Keratinocyte (primary cell): ENCODE results near the gene ZBTB38. TPM values are rescaled to one million over a fixed set of nuclear protein-coding genes. Genes with fewer than 3 reads are reported as not detected.
A peak's percentile ranks its signal among the peaks of the same experiment; 100 is the strongest.

Experiments used
- DNase-seq: peaks from one replicate; pipeline ENCODE4 v3.0.0-alpha.2; 2011; ENCODE audit warnings: low read depth, missing footprints, low spot score
- FAIRE-seq: peaks from 2 replicates; lab custom pipeline; 2011; peaks lifted over from hg19 to GRCh38; lab: Jason Lieb, UNC
- H2AFZ ChIP-seq: 2 replicates; pipeline ENCODE4 v1.6.0; 2012; ENCODE audit warnings: low read length, control low read depth, inconsistent platforms; ENCODE audit not compliant: control insufficient read depth
- H3K27ac ChIP-seq: 2 replicates; pipeline ENCODE4 v1.5.1; 2011; ENCODE audit warnings: low read length; ENCODE audit not compliant: control insufficient read depth, insufficient read depth
- H3K27me3 ChIP-seq: 3 replicates; pipeline ENCODE4 v1.6.0; 2011; ENCODE audit warnings: low read length; ENCODE audit not compliant: control insufficient read depth, insufficient read depth; ENCODE audit errors: extremely low read depth
- H3K36me3 ChIP-seq, 2 experiments: 2 replicates in 1 of 2; 3 replicates in 1 of 2; pipeline ENCODE4 v1.5.1; 2011; ENCODE audit warnings: low read length in 2 of 2, mild to moderate bottlenecking in 1 of 2; ENCODE audit not compliant: control insufficient read depth in 2 of 2, insufficient read depth in 2 of 2; ENCODE audit errors: extremely low read depth in 1 of 2
- H3K4me1 ChIP-seq: 3 replicates; pipeline ENCODE4 v1.5.1; 2011; ENCODE audit warnings: low read length; ENCODE audit not compliant: control insufficient read depth, insufficient read depth; ENCODE audit errors: extremely low read depth
- H3K4me2 ChIP-seq: 3 replicates; pipeline ENCODE4 v1.6.0; 2011; ENCODE audit warnings: low read depth, low read length; ENCODE audit not compliant: control insufficient read depth, insufficient read depth; ENCODE audit errors: extremely low read depth
- H3K4me3 ChIP-seq, 3 experiments: fragments of 200-600 bp in 1 of 3; sonication (generic) in 1 of 3; 2 replicates in 2 of 3; 3 replicates in 1 of 3; pipeline ENCODE4 v1.5.1; 2011 to 2016; ENCODE audit warnings: low read length in 3 of 3, mild to moderate bottlenecking in 3 of 3, control low read depth in 2 of 3, inconsistent platforms in 1 of 3, low read depth in 1 of 3, mixed read lengths in 1 of 3, mixed run types in 1 of 3, moderate library complexity in 1 of 3; ENCODE audit not compliant: control insufficient read depth in 2 of 3, insufficient read depth in 2 of 3; ENCODE audit errors: extremely low read depth in 1 of 3
- H3K79me2 ChIP-seq: 2 replicates; pipeline ENCODE4 v1.6.0; 2012; ENCODE audit warnings: low read length; ENCODE audit not compliant: control insufficient read depth, insufficient read depth
- H3K9ac ChIP-seq: 3 replicates; pipeline ENCODE4 v1.6.0; 2011; ENCODE audit warnings: low read length; ENCODE audit not compliant: control insufficient read depth, insufficient read depth; ENCODE audit errors: extremely low read depth
- H3K9me1 ChIP-seq: 3 replicates; pipeline ENCODE4 v1.6.0; 2011; ENCODE audit warnings: low read length; ENCODE audit not compliant: control insufficient read depth, insufficient read depth; ENCODE audit errors: extremely low read depth
- H3K9me3 ChIP-seq: 2 replicates; pipeline ENCODE4 v1.5.1; 2012; ENCODE audit warnings: low read depth, low read length; ENCODE audit not compliant: control insufficient read depth
- H4K20me1 ChIP-seq: 3 replicates; pipeline ENCODE4 v1.6.0; 2011; ENCODE audit warnings: low read length; ENCODE audit not compliant: control insufficient read depth, insufficient read depth; ENCODE audit errors: extremely low read depth
- CTCF ChIP-seq, 3 experiments: IDR thresholded peaks in 1 of 3; conservative IDR thresholded peaks in 1 of 3; optimal IDR thresholded peaks in 1 of 3; 2 replicates in 2 of 3; 3 replicates in 1 of 3; pipeline versions ENCODE3 to v1.5.1; 2011; ENCODE audit warnings: low read length in 3 of 3, mild to moderate bottlenecking in 3 of 3, moderate library complexity in 2 of 3, control low read depth in 1 of 3, inconsistent platforms in 1 of 3; ENCODE audit not compliant: insufficient read depth in 2 of 3; ENCODE audit errors: extremely low read depth in 1 of 3
- EZH2 ChIP-seq: IDR thresholded peaks from one replicate; pipeline ENCODE4 v1.6.1; 2012; ENCODE audit warnings: inconsistent platforms, mild to moderate bottlenecking, low read length, moderate library complexity
- dilution Hi-C: fragments of 300-500 bp; cut with MboI; formaldehyde crosslinking; loops from one replicate; pipeline ENCODE4 v1.7.0; 2020; ENCODE audit warnings: low sequenced_read_pairs; ENCODE audit not compliant: extremely low pct_ligation_motif_present
- polyA plus RNA-seq, 5 experiments: library from polyadenylated mRNA; depleted of rRNA in 3 of 5; stranded (reverse) in 3 of 5; stranded (forward) in 1 of 5; unstranded in 1 of 5; fragments of >200 nt; gene quantifications; 1 replicate in 1 of 5; 2 replicates in 3 of 5; 3 replicates in 1 of 5; pipeline versions ENCODE4 v1.2.1 to v1.2.3, GENCODE V29; 2011 to 2012; ENCODE audit warnings: missing spikeins in 2 of 5, low read depth in 1 of 5, low replicate concordance in 1 of 5

ZBTB38 gene
- polyA plus RNA-seq, 1 donor (not counting 4 experiments of a cell fraction or from before 2014, with no cell fraction given), result 34.9 TPM

DNA sequence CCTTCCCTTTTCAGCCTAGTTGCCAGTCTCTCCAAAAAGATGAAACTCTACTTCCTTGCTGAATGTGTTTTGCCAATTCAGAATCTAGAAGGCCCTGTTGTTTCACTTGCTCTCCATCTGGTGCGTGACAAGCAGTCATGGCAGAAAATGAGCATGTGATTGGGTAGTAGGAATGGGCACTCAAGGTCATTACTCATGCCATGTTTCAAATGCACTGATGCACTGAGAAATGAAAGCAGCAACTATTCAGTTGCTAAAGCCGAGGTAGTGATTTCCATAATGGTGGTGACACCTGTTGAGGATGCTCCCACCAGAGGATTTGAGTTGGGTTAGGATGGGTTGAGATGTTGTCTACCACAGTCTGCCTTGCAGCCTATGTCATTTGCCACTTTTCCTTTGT is 12.7 kb downstream of the ZBTB38 start:
- Histone ChIP-seq H3K9me3 (no peaks in the 10 kb centered on the region), H3K27me3 (no peaks in the 10 kb centered on the region), H3K36me3 (peaks cover 5 to 6% of the 10 kb centered on the region in 2 experiments), H3K27ac (no peak overlapping the region), H4K20me1 (no peaks in the 10 kb centered on the region), H3K9me1 (no peaks in the 10 kb centered on the region), H3K4me3 (no peak overlapping the region), H3K4me1 (peaks cover 29% of the 10 kb centered on the region), H3K9ac (no peak overlapping the region), H3K4me2 (no peak overlapping the region), H2AFZ (no peak overlapping the region), H3K79me2 (no peaks in the 10 kb centered on the region)
- DNase-seq (no peak), FAIRE-seq (no peak)
- dilution Hi-C loops, result no loop called here
- TF ChIP-seq CTCF (optimal IDR thresholded peaks at IDR 0.05 in 1 of 3, IDR thresholded peaks at IDR 0.05 in 1 of 3, conservative IDR thresholded peaks at IDR 0.05 in 1 of 3; ENCODE audit: extremely low read depth in 1 of 3, insufficient read depth in 2 of 3, low read length in 3 of 3) (no peak), EZH2 (no peak)

- dilution Hi-C loops, result no loop called here
- H3K36me3 ChIP-seq, result peaks cover 0 to 6% of the 10 kb centered on the region in 2 experiments
- no peaks in the 10 kb centered on the region for H3K9me1 ChIP-seq
- no peak overlapping the region for H3K9ac ChIP-seq
- TF ChIP-seq CTCF (optimal IDR thresholded peaks at IDR 0.05 in 1 of 3, IDR thresholded peaks at IDR 0.05 in 1 of 3, conservative IDR thresholded peaks at IDR 0.05 in 1 of 3; ENCODE audit: extremely low read depth in 1 of 3, insufficient read depth in 2 of 3, low read length in 3 of 3) (peak in 1 of 3 experiments; percentile 22), EZH2 (no peak)
- no peak overlapping the region for H3K27ac ChIP-seq
- no peaks in the 10 kb centered on the region for H3K9me3 ChIP-seq
- H4K20me1 ChIP-seq, result no peaks in the 10 kb centered on the region
- H3K4me2 ChIP-seq, result peak overlapping the region; percentile 92
- no peaks in the 10 kb centered on the region for H3K27me3 ChIP-seq
- peaks cover 38% of the 10 kb centered on the region for H3K4me1 ChIP-seq
- no peak for DNase-seq
- no peak overlapping the region for H2AFZ ChIP-seq
- no peak overlapping the region for H3K4me3 ChIP-seq
- no peaks in the 10 kb centered on the region for H3K79me2 ChIP-seq
- FAIRE-seq, result no peak
Observed at GRCh38 chr3:141382571-141382970, 14.3 kb downstream of the ZBTB38 start.
